Stimulated activated CD8-positive, alpha-beta memory T cell treated with anti-CD3 and anti-CD28 coated beads, Interleukin-15, amount 100 ng/mL, for 48 hours (primary cell): ENCODE results near the gene CINP.
"Not testable (repeated sequence)": the region's sequence is repeated elsewhere in the genome, so short reads cannot be mapped to it uniquely, and the experiment has no call there.

Experiments used
- DNase-seq, 2 donors: peaks; one replicate each; pipeline ENCODE4 v3.0.0-alpha.2; 2020; ENCODE audit warnings: low read depth in 2 of 2

CINP gene

GRCh38 chr14:102353126-102353619 is 9.5 kb downstream of the CINP start:
- no peak for DNase-seq

GRCh38 chr14:102352213-102352612 is 10.5 kb downstream of the CINP start:
- no peak for DNase-seq

- DNase-seq = not testable (repeated sequence)
These were observed 11.1 kb downstream of the CINP start for GRCh38 chr14:102351593-102351992.

- DNase-seq = no peak
These were observed 11.7 kb downstream of the CINP start for GRCh38 chr14:102351023-102351422.

- no peak for DNase-seq
These were observed 14.3 kb downstream of the CINP start for GRCh38 chr14:102348376-102348775.

- DNase-seq = no peak
These were observed 16.0 kb downstream of the CINP start for GRCh38 chr14:102346645-102347044.

- DNase-seq = no peak
These were observed 17.5 kb downstream of the CINP start for GRCh38 chr14:102345232-102345631.

GRCh38 chr14:102344485-102344884 is 18.2 kb downstream of the CINP start:
- DNase-seq = no peak

GRCh38 chr14:102344084-102344483 is 18.6 kb downstream of the CINP start:
- DNase-seq = no peak

GRCh38 chr14:102342238-102342637 is 20.5 kb downstream of the CINP start:
- DNase-seq = no peak

- no peak for DNase-seq
These were observed 21.1 kb downstream of the CINP start for GRCh38 chr14:102341566-102341965.

GRCh38 chr14:102338724-102339123 is 24.0 kb downstream of the CINP start:
- no peak for DNase-seq

GRCh38 chr14:102335163-102335562 is 27.5 kb downstream of the CINP start:
- no peak for DNase-seq

GRCh38 chr14:102333795-102334705 is 28.6 kb downstream of the CINP start:
- DNase-seq = no peak

GRCh38 chr14:102333390-102333789 is 29.3 kb downstream of the CINP start:
- no peak for DNase-seq

- DNase-seq = no peak
These were observed 31.9 kb downstream of the CINP start for GRCh38 chr14:102330806-102331205.

- DNase-seq = not testable (repeated sequence)
These were observed 33.3 kb downstream of the CINP start for GRCh38 chr14:102329381-102329780.

- no peak for DNase-seq
These were observed 36.1 kb downstream of the CINP start for GRCh38 chr14:102326583-102326982.

GRCh38 chr14:102325791-102326345 is 36.8 kb downstream of the CINP start:
- DNase-seq = no peak

- no peak for DNase-seq
These were observed 39.6 kb downstream of the CINP start for GRCh38 chr14:102323102-102323501.

GRCh38 chr14:102321456-102322422 is 41.0 kb downstream of the CINP start:
- no peak for DNase-seq
